OCI-M2 (cell line): ENCODE measurements around the gene NSUN4.
"Not testable (repeated sequence)": the region's sequence is repeated elsewhere in the genome, so short reads cannot be mapped to it uniquely, and the experiment has no call there.

Experiments
- DNase-seq: peaks from one replicate; lab custom pipeline; 2025; ENCODE audit not compliant: unreplicated experiment; lab: John Stamatoyannopoulos, UW

NSUN4 gene

DNA sequence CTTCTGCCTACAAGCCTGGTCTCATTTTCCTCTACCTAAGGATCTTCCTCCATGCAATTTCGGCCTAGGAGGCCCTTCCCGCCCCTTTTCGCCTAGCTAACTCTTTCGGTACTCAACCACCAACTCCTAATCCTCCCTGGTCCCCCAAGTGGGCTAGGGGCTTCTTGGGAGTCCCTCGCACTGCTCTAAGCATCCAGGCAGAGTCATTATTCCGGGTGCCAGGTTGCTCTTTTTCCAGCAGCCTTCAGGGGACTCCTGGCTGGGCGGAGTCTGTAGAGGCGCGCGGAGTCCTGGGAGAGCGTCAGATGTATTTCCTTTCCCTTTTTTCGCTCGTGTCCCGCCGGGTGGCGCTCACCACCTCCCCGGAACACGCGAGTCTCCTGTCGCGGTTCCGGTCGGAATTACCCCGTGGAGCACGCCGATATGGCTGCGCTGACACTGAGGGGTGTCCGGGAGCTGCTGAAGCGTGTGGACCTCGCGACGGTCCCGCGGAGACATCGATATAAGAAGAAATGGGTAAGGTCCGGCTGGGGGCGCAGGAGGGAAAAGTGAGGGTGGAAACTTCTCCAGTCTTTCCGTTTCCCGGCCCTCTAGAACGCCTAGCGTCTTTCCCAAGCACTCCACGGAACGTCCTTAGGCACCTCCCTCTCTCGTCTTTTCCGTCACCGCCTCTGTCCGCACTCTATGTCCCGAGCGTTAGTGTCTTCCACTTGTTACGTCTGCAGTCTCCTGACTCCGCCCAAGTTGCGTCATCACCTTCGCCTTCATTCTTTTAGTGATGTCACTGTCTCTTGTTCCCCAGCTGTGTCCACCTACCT, at the start of gene NSUN4:
Gene NSUN4 (plus strand): TSS at position 404 of the 818 bp plus-strand sequence. CDS start 20 bp downstream, at position 424.
- DNase-seq = peak; percentile 58

DNA sequence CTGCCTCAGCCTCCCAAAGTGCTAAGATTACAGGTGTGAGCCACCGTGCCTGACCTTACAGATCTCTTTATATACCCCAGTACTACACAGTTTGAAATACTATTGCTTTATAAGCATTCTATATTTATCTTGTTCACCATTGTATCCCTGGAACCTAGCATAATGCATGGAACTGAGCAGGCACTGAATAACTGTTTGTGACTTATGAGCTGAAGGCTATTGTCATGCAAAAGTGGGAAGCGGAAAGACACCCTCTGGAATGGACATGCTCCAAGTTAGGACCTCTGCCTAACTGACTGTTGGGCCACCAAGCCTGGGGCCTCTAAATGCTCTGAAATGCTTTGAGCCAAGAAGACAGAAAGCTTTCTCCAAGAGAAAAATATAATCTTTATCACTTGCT, 45.3 kb upstream of the NSUN4 start:
- DNase-seq = no peak

DNA sequence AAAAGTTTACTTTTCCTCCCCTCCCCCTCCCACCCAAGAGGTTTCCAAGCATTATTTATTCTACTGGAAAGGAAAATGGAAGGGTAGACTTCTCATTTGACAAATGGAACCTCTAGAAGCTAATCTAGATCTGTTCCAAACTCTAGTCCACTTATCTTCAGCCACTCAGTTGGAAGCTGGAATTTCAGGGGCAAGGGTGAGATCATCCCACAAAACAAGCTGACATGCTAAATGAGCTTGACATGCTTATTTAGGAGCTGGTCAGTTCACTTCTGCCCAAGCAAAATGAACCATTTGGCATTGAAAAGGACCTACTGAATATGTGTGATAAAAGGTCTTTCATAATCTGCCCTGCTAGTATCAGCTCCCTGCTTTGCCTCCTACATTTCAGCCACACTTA, 42.2 kb upstream of the NSUN4 start:
- DNase-seq = no peak

DNA sequence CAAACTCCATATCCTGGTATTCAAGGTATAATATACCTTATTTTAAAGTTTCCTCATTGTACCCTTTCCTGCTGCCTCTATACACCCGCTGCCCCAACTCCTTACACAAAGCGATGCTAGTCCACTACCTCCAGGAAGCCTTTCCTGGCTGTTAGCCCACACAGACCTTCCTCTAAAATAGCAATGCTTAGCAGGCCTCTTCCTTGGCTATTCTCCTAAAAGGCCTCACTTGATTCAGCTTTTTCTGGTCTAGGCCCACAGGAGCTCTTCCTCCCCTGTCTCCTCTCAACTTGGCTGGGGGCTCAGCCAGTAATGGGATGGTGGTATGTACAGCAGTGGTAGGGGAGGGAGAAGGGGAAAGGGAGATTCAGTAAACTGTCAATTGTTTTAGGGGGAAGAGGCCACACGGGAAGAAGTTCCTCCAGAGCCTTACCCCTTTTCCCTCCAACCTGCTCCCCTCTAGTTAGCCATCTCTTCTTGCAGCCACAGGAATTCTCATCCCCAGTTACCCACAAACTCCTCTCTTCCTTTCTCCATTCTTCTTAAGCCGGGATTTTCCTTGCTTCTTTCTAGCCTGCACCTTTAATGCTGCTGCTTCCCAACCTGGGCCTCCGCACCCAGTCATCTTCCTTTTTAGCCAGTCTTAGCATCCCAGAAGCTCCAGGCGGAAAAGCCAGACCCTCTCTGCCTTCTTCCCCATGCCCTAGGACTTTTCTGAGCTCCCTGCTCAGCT, 39.8 kb upstream of the NSUN4 start:
- no peak for DNase-seq

DNA sequence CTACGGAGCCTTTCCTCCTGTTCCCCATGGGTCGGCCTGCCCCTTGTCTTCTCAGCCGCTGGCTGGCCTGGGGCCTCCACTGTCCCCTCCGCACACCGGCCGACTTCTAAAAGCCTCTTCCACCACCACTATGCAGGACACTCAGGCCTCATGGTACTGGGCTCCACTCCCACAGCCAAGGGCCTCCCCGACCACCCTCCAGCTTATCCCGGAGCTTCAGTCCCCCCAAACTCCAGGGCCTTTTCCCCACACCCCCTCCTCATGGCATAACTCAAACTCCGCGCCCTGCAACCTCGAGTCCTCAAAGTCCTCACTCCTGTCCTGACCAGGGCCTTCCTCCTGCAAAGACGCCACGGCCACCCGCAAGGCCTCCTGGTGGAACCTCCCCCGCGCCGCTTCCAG, 39.2 kb upstream of the NSUN4 start:
- DNase-seq = no peak

DNA sequence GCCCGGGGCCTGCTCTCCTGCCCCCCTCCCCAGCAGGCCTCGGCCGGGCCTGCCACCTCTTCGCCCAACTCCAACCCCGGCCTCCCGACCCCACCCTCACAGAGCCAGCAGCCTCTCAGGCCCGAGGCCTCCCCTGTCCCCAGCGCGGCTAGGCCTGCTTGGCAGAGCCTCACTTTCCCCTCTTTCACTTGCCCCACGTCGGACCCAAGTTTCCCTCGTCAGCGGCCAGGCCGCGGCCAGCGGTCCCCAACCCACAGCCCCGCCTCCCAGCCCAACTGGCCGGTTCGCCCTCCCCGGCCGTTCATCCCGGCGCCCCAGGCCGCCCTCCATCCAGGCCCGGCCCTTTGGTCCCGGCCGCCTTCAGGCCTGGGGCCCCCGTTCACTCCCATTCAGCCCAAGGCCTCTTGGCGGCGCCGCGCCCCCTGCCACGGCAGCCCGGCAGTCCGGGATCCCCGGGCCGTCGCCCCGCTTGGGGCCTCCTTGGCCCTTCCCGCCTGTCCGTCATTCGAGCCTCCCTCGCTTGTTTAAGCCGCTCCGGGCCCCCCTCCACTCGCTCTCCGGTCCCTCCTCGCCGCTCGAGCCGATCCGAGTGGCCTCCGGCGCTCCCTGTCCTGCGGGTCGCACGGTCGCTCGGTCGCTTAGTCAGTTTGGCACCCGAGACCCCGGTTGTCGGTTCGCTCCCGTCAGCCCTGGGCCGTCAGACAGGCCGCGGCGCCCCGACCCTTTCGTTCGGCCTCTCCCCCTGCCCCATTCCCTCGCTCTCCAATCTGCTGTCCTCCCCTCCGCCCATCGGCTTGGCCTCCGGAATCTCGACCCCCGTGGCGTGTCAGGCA, 38.6 kb upstream of the NSUN4 start:
- DNase-seq = no peak

DNA sequence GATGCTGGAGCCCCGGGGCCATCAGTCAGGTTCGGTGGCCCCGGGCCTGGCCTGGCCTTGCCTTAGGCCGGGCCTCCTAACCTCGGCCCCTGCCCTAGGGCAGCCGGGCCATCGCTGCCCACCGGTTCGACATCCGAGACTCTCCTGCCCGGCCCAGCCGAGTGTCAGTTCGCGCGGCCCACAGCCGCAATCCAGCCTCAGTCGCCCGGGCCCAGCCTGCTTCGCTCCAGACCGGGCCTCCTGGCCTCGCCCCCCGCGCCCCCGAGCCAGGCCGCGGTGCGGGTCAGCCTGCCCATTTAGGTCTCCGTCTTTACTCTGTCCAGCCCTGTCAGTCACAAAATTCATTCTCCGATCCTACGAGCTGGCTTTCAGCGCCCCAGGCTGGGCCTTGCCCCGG, 38.0 kb upstream of the NSUN4 start:
- DNase-seq = no peak

DNA sequence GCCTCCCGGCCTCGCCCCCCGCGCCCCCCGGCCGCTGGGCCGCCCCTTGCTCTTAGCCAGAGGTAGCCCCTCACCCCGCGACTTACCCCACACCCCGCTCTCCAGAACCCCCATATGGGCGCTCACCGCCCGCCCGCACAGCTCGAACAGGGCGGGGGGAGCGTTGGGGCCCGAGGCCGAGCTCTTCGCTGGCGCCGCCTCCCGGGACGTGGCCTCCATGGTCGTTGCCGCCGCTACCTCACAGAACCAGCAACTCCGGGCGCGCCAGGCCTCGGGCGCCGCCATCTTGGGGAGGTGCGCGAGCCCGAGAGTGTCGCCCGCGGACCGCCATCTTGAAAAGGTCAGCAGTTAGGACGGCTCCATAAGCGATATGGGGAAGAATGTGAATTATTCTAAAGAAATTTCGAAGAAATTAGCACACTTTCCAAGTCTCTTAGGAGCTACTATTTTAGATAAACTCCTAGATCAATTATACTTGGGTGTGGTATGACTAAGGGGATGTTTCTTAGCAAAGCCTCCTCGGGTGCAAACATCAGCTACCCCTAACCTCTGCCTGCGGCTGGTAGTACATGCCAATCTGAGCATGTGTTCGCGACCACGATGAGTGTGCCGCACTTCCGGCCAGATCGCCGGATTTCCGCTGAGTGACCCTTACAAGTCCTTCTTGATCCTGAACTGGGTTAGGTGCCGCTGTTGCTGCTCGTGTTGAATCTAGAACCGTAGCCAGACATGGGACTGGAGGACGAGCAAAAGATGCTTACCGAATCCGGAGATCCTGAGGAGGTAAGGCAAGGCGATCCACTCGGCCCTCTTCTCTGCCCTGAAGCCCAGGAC, 37.4 kb upstream of the NSUN4 start, which contains the start of the genes LRRC41 and UQCRH:
Gene LRRC41 (minus strand): TSS at position 579 of the 834 bp plus-strand sequence. CDS start 294 bp downstream, at position 285.
Gene UQCRH (plus strand): TSS at position 661 of the 834 bp plus-strand sequence. CDS start 69 bp downstream, at position 730.
- DNase-seq = peak; percentile 73

DNA sequence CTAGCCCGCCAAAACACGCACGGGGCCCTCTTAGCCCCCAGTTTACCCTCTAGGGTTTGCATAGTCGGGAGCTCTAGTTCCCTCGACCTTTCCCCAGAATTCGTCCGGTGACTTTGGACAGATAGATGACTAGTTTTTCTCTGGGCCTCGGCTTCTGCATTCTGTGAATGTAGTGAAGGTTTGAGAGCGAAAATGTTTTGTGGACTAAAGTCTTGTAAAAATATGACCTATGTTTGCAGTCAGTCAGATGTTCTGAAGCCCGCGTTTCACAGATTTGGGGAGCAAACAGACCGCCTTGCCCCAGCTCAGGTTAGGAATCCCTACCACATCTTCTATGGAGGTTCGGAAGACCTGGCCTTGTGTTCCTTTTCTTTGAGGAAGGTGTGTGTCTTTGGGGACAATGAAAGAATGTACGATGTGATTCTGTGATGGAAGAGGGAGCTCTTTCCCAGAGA, 36.7 kb upstream of the NSUN4 start:
- no peak for DNase-seq

DNA sequence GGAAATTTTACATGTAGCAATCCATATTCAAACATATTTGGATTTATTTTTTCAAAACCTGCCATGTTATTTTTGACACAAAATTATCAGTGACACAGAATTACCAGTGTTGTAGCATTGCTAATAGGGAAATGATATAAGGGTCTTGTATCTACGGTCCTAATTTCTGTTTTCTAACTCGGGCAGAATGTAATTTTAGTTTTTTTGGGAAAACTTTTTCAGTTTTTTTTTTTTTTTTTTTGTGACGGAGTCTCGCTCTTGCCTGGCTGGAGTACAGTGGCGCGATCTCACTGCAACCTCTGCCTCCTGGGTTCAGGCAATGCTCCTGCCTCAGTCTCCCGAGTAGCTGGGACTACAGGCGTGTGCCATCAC, 34.5 kb upstream of the NSUN4 start:
- DNase-seq = no peak

DNA sequence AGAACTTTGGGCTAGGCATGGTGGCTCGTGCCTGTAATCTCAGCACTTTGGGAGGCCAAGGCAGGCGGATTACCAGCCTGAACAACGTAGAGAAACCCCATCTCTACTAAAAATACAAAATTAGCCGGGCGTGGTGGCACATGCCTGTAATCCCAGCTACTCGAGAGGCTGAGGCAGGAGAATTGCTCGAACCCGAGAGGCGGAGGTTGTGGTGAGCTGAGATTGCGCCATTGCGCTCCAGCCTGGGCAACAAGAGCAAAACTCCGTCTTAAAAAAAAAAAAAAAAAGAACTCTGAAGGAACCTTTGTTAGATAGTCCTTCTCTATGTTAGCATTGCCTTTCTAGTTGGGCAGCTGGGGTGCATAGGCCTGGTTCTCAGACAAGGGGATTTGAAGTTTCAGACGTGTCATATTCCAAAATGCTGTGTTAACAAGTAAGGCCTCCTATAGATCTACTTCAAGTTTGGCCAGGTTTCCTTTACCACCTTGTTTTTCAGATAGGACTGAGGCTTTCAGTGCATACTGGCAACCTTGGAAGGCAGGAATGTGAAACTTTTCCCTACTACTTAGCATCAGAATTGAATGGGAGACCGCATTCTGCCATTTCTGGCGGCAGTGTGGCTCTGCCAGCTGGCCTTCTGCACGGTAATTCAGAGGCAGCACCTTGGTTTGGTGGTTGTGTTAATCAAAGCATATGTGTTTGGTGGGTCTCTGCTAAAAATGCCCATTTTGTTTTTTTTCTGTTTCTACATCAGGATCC, 31.0 kb upstream of the NSUN4 start:
- no peak for DNase-seq

DNA sequence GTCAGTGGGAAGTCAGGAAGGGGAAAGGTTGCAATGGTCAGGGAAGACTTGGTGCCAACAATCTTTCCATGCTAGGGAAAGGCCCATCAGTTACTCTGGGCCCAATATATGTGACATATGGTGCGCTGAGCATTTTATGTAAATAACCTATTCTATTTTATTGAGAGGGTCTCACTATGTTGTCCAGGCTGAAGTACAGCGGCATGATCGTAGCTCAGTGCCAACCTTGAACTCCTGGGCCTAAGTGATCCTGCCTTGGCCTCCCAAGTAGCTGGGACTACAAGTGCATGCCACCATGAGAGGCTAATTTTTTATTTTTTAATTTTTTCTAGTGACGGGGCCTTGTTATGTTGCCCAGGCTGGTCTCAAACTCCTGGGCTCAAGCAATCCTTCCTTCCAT, 30.3 kb upstream of the NSUN4 start:
- DNase-seq = no peak

DNA sequence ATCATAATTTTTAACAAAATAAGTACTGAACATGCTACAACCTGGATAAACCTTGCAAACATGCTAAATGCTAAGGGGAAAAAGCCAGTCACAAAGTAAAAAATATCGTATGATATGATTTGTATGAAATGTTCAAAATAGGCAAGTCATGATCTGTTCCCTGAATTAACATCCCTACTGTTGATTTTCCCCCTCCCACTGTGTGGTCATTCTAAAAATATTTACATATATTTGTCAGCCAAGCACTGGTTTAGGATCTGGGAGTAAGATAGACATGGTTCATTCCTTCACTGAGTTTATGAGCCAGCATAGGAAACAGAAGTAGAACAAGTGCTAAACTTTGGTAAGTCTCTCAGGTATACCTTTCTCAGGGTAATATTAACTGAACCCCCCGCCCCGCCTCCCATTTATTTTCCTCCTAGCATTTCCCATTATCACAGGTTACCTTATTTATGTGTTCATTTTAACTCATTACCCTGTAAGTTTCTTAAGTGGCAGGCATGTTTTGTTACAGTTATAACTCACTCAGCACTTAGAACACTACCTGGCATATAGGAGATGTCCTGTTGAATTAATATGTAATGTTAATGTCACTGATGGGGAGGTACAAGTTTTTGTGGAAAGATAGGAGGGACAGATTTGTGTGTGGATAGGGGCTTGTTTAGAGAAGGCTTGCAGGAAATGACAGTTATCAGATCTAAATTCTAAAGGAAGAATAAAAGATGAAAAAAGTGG, 24.8 kb upstream of the NSUN4 start:
- DNase-seq = no peak

DNA sequence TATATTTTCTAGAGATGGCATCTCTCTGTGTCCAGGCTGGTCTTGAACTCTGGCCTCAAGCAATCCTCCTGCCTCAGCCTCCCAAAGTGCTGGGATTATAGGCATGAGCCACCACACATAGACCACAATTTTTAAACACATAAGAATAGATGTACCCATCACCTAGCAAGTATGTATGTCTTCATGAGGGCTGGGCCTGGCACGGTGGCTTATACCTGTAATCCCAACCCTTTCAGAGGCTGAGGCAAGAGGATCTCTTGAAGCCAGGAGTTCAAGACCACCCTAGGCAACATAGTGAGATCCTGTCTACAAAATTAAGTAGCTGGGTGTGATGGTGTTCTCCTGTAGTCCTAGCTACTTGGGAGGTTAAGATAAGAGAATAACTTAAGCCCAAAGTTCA, 23.3 kb upstream of the NSUN4 start:
- no peak for DNase-seq

DNA sequence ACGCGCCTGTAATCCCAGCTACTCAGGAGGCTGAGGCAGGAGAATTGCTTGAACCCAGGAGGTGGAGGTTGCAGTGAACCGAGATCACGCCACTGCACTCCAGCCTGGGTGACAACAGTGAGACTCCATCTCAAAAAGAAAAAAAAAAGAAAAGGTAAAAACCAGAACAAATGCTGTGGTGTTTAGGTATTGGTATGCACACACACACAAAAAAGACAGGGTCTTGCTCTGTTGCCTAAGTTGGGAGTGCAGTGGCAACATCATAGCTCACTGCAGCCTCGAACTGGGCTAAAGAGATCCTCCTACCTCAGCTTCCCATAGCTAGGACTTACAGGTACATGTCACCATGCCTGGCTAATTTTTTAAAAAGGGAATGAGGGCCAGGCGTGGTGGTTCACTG, 21.3 kb upstream of the NSUN4 start:
- DNase-seq = not testable (repeated sequence)

DNA sequence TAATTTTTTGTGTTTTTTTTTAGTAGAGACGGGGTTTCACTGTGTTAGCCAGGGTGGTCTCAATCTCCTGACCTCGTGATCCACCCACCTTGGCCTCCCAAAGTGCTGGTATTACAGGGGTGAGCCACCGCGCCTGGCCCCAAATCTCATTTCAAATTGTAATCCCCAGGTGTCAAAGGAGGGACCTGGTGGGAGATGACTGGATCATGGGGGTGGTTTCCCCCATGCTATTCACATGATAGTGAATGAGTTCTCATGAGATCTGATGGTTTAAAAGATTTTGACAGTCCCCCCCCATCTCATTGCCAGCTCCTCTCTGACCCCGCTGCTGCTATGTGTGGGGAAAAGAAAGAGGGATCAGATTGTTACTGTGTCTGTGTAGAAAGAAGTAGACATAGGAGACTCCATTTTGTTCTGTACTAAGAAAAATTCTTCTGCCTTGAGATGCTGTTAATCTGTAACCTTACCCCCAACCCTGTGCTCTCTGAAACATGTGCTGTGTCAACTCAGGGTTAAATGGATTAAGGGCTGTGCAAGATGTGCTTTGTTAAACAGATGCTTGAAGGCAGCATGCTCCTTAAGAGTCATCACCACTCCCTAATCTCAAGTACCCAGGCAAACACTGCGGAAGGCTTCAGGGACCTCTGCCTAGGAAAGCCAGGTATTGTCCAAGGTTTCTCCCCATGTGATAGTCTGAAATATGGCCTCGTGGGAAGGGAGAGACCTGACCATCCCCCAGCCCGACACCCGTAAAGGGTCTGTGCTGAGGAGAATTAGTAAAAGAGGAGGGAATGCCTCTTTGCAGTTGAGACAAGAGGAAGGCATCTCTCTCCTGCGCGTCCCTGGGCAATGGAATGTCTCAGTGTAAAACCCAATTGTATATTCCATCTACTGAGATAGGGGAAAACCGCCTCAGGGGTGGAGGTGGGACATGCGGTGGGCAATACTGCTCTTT, 20.4 kb upstream of the NSUN4 start:
- not testable (repeated sequence) for DNase-seq

DNA sequence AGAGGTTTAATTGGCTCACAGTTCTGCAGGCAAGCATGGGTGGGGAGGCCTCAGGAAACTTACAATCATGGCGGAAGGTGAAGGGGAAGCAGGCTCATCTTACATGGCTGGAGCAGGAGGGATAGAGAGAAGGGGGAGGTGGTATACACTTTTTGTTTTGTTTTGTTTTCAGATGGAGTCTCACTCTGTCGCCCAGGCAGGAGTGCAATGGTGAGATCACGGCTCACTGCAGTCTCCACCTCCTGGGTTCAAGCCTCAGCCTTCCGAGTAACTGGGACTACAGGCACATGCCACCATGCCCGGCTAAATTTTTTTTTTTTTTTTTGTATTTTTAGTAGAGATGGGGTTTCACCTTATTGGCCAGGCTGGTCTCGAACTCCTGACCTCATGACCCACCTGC, 18.4 kb upstream of the NSUN4 start:
- not testable (repeated sequence) for DNase-seq
